GM21825 (cell line): ENCODE data around the gene ZBED4.
"Not testable (repeated sequence)": the region's sequence is repeated elsewhere in the genome, so short reads cannot be mapped to it uniquely, and the experiment has no call there.

ENCODE experiments used
- ATAC-seq: cut with Tn5 transposase; IDR thresholded peaks from one replicate; pipeline ENCODE4 v1.9.1; 2021; ENCODE audit warnings: mild to moderate bottlenecking, moderate library complexity; ENCODE audit not compliant: unreplicated experiment

Gene ZBED4

GRCh38 chr22:49826603-49827270 is 26.9 kb upstream of the ZBED4 start:
- ATAC-seq = no peak

- no peak for ATAC-seq
These were observed 26.3 kb upstream of the ZBED4 start for GRCh38 chr22:49827271-49827852.

DNA sequence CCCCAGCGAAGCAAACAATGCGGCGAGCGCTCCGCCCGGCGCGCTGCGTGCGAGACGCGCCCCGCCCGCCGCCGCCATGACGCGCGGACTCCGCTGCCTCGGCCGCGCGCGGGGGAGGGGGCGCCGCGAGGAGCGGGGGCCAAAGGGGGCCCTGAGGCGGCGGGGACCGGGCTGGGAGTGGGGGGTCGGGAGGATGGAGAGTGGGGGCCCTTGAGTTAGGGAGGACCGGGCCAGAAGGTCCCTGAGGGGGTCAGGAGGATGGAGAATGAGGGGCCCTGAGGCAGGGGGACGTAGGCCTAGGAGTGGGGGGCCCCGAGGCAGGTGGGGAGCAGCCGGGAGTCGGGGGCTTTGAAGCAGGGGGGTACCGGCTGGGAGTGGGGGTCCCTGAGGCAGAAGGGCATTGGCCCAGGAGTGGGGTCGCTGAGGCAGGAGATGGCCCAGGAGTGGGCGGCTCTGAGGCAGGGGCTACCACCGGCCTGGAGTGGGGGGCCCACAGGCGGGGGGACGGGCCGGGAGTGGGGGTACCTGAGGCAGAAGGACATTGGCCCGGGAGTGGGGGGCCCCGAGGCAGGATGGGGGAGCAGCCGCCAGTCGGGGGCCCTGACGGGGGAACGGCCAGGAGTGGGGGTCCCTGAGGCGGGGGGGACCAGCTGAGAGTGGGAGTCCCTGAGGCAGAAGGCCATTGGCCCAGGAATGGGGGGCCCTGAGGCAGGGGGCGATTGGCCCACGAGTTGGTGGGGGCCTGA is 25.6 kb upstream of the ZBED4 start, which contains the start of gene BRD1:
Gene BRD1 (minus strand): TSS at position 21 of the 746 bp plus-strand sequence. CDS start 3,556 bp downstream, outside the sequence.
- ATAC-seq = no peak

DNA sequence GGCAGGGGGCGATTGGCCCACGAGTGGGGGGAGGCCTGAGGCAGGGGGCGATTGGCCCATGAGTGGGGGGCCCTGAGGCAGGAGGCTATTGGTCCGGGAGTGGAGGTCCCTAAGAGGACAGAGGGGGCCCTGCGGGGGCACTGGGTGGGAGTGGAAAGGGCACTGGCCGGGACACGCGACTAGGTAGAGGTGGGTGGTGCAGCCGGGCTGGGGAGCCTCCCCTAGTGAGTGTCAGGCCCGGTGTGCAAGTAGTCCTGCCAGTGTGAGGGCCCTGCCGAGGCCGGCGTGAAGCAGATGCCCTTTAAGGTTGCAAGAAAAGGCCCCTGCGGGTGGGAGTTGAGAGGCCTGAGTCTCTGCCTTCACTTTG is 25.1 kb upstream of the ZBED4 start:
- no peak for ATAC-seq

GRCh38 chr22:49829044-49829853 is 24.4 kb upstream of the ZBED4 start:
- no peak for ATAC-seq

GRCh38 chr22:49833340-49834007 is 20.2 kb upstream of the ZBED4 start:
- no peak for ATAC-seq

GRCh38 chr22:49838771-49839717 is 14.6 kb upstream of the ZBED4 start:
- ATAC-seq = no peak

- ATAC-seq = no peak
These were observed 8.4 kb upstream of the ZBED4 start for GRCh38 chr22:49845241-49845640.

- ATAC-seq = no peak
These were observed 7.8 kb upstream of the ZBED4 start for GRCh38 chr22:49845666-49846459.

DNA sequence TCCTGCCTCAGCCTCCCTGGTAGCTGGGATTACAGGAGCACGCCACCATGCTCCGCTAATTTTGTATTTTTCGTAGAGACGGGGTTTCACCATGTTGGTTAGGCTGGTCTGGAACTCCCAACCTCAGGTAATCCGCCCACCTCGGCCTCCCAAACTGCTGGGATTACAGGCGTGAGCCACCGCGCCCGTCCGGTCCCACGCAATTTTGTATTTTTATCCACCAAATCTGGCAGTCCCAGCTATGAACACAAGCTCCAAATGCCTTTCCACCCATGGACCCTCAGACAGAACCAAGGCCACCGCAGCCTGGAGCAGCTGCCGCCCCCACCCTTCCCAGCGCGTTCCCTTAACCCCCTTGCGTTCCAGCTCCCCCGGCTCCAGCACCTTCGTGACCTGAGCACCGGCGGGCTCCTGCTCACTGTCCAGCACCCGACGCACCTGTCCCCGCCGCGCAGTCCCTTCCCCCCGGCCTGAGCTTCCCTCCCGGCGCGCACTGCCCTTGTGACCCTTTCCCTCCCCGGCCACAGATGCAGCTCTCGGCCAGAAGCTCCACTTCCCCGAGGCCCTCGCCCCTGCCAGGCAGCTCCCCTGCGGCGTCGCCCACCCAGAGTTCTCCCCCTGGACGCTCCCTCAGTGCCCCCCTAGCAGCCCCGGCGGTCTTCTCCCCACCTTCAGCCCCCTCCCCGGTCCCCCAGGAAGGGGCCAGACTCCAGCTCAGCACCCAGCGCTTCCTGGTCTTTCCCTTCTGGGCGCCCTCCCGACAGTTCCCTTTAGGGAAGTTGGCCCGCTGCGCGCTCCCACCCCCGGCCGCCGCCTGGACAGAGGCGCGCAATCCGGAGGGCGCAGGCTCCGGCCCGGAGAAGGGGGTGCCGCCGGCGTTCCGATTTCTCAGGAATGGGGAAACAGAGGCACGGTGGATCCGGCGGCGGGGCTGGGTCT is 5.6 kb upstream of the ZBED4 start:
- no peak for ATAC-seq

- no peak for ATAC-seq
These were observed 4.9 kb upstream of the ZBED4 start for GRCh38 chr22:49848690-49849160.

GRCh38 chr22:49849161-49850020 is 4.3 kb upstream of the ZBED4 start:
- no peak for ATAC-seq

GRCh38 chr22:49850021-49850911 is 3.4 kb upstream of the ZBED4 start:
- no peak for ATAC-seq

GRCh38 chr22:49850959-49851802 is 2.5 kb upstream of the ZBED4 start:
- no peak for ATAC-seq

DNA sequence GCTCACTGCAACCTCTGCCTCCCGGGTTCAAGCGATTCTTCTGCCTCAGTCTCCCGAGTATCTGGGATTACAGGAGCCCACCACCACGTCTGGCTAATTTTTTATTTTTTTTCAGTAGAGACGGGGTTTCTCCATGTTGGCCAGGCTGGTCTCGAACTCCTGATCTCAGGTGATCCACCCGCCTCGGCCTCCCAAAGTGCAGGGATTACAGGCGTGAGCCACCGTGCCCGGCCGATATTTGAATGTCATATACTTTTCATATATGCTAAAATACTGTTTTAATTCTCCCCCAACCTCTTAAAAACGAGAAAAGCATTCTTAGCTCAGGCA is 1.1 kb upstream of the ZBED4 start:
- not testable (repeated sequence) for ATAC-seq
